DND-41 (cell line): Measurements from ENCODE around the gene CEP170B.

Source experiments
- ATAC-seq: fragments of 200-7000 bp; cut with Tn5 transposase; 3 replicates; pipeline ENCODE4 v1.9.1; 2021; ENCODE audit warnings: low read depth; ENCODE audit not compliant: insufficient read depth
- DNase-seq: peaks from one replicate; pipeline ENCODE4 v3.0.0-alpha.2; 2020
- H2AFZ ChIP-seq: 2 replicates; pipeline ENCODE4 v1.6.0; 2012; ENCODE audit warnings: low read depth, low read length
- H3K27ac ChIP-seq: 2 replicates; pipeline ENCODE4 v1.5.1; 2012; ENCODE audit warnings: low read length, inconsistent platforms
- H3K27me3 ChIP-seq: fragments of 200-600 bp; sonication (generic); 2 replicates; pipeline ENCODE4 v1.6.0; 2012; ENCODE audit warnings: low read length, mild to moderate bottlenecking, inconsistent platforms; ENCODE audit not compliant: insufficient read depth, poor library complexity
- H3K36me3 ChIP-seq: 2 replicates; pipeline ENCODE4 v1.5.1; 2012; ENCODE audit warnings: low read length, inconsistent platforms; ENCODE audit not compliant: insufficient read depth
- H3K4me1 ChIP-seq: 2 replicates; pipeline ENCODE4 v1.5.1; 2012; ENCODE audit warnings: mild to moderate bottlenecking, low read length; ENCODE audit not compliant: insufficient read depth
- H3K4me2 ChIP-seq: 2 replicates; pipeline ENCODE4 v1.6.0; 2012; ENCODE audit warnings: mild to moderate bottlenecking, moderate library complexity, low read length, inconsistent platforms; ENCODE audit not compliant: insufficient read depth
- H3K4me3 ChIP-seq, 2 experiments: fragments of 200-600 bp in 1 of 2; shearing (Covaris generic) in 1 of 2; 2 replicates each; pipeline ENCODE4 v1.5.1; 2012 to 2016; ENCODE audit warnings: inconsistent platforms in 2 of 2, low read length in 2 of 2, mild to moderate bottlenecking in 2 of 2, low read depth in 1 of 2, moderate library complexity in 1 of 2
- H3K79me2 ChIP-seq: 2 replicates; pipeline ENCODE4 v1.6.0; 2012; ENCODE audit warnings: low read length, inconsistent platforms; ENCODE audit not compliant: insufficient read depth
- H3K9ac ChIP-seq: 2 replicates; pipeline ENCODE4 v1.6.0; 2012; ENCODE audit warnings: low read depth, mild to moderate bottlenecking, inconsistent platforms, low read length, moderate library complexity
- H3K9me3 ChIP-seq: 2 replicates; pipeline ENCODE4 v1.5.1; 2012; ENCODE audit warnings: low read length, moderate library complexity, mild to moderate bottlenecking, inconsistent platforms; ENCODE audit not compliant: insufficient read depth, severe bottlenecking
- H4K20me1 ChIP-seq: 2 replicates; pipeline ENCODE4 v1.6.0; 2012; ENCODE audit warnings: low read length; ENCODE audit not compliant: insufficient read depth
- CTCF ChIP-seq: IDR thresholded peaks from 2 replicates; pipeline ENCODE4 v1.5.1; 2012; ENCODE audit warnings: borderline replicate concordance, low read length, moderate library complexity, mild to moderate bottlenecking; ENCODE audit not compliant: poor library complexity, severe bottlenecking; ENCODE audit errors: extremely low read depth
- EZH2 ChIP-seq: IDR thresholded peaks from 3 replicates; pipeline ENCODE4 v1.6.1; 2012; ENCODE audit warnings: borderline replicate concordance, low read depth, mild to moderate bottlenecking, moderate library complexity, low read length, inconsistent platforms; ENCODE audit not compliant: severe bottlenecking

The CEP170B gene

GRCh38 chr14:104929268-104930230 lies 64.5 kb downstream of the CEP170B start:
- ATAC-seq, result no peak
- TF ChIP-seq EZH2, result no peak
- TF ChIP-seq CTCF, result no peak
- H3K27ac ChIP-seq, result no peak overlapping the region
- no peak overlapping the region for H2AFZ ChIP-seq
- no peaks in the 10 kb centered on the region for H3K79me2 ChIP-seq
- no peaks in the 10 kb centered on the region for H3K36me3 ChIP-seq
- H3K4me2 ChIP-seq, result no peak overlapping the region
- no peak for DNase-seq
- H4K20me1 ChIP-seq, result no peaks in the 10 kb centered on the region; the same call in 1 of the 2 replicates
- no peaks in the 10 kb centered on the region for H3K9me3 ChIP-seq
- no peak overlapping the region for H3K4me3 ChIP-seq
- peaks cover 6% of the 10 kb centered on the region for H3K27me3 ChIP-seq
- H3K9ac ChIP-seq, result no peak overlapping the region
- H3K4me1 ChIP-seq, result peaks cover 7% of the 10 kb centered on the region; the same call in 1 of the 2 replicates

GRCh38 chr14:104930526-104931303 lies 65.6 kb downstream of the CEP170B start:
- no peaks in the 10 kb centered on the region for H3K79me2 ChIP-seq
- DNase-seq (no peak), ATAC-seq (no peak)
- peaks cover 7% of the 10 kb centered on the region; the same call in 1 of the 2 replicates for H3K4me1 ChIP-seq
- no peak overlapping the region for H3K27ac ChIP-seq
- no peak overlapping the region for H3K4me3 ChIP-seq
- H3K9ac ChIP-seq, result no peak overlapping the region
- H3K9me3 ChIP-seq, result no peaks in the 10 kb centered on the region
- no peak overlapping the region for H3K4me2 ChIP-seq
- TF ChIP-seq CTCF, result no peak
- TF ChIP-seq EZH2, result no peak
- no peaks in the 10 kb centered on the region; the same call in 1 of the 2 replicates for H4K20me1 ChIP-seq
- no peak overlapping the region for H2AFZ ChIP-seq
- H3K36me3 ChIP-seq, result no peaks in the 10 kb centered on the region
- H3K27me3 ChIP-seq, result peaks cover 15% of the 10 kb centered on the region

- no peak overlapping the region for H3K4me2 ChIP-seq
- H3K4me3 ChIP-seq, result no peak overlapping the region
- no peak for TF ChIP-seq CTCF
- H3K27ac ChIP-seq, result no peak overlapping the region
- no peak overlapping the region for H2AFZ ChIP-seq
- no peaks in the 10 kb centered on the region for H4K20me1 ChIP-seq
- H3K79me2 ChIP-seq, result no peaks in the 10 kb centered on the region
- DNase-seq, result no peak
- H3K4me1 ChIP-seq, result peaks cover 7% of the 10 kb centered on the region; the same call in 1 of the 2 replicates
- no peak overlapping the region for H3K9ac ChIP-seq
- H3K9me3 ChIP-seq, result no peaks in the 10 kb centered on the region
- peaks cover 15% of the 10 kb centered on the region for H3K27me3 ChIP-seq
- no peak for ATAC-seq
- H3K36me3 ChIP-seq, result no peaks in the 10 kb centered on the region
These were observed 66.3 kb downstream of the CEP170B start for GRCh38 chr14:104931304-104931770.
